Activated CD4-positive, alpha-beta T cell treated with anti-CD3 and anti-CD28 coated beads, Interleukin-2, amount 50 U/mL, for 4 hours (primary cell): ENCODE results near the gene KMT2B.
"Not testable (repeated sequence)": the region's sequence is repeated elsewhere in the genome, so short reads cannot be mapped to it uniquely, and the experiment has no call there.

Source experiments
- DNase-seq, 2 experiments: peaks; one replicate each; pipeline ENCODE4 v3.0.0-alpha.2; 2020

Gene KMT2B

GRCh38 chr19:35717665-35718344, at the start of gene KMT2B:
Gene KMT2B (plus strand): TSS chr19:35718003. CDS start chr19:35718019, 16 bp downstream.
- DNase-seq, result peak in 1 of 2 experiments; percentile 48

- no peak for DNase-seq
These were observed 48.2 kb upstream of the KMT2B start for GRCh38 chr19:35669566-35669965.

GRCh38 chr19:35669974-35670373, 47.8 kb upstream of the KMT2B start:
- DNase-seq, result no peak

DNA sequence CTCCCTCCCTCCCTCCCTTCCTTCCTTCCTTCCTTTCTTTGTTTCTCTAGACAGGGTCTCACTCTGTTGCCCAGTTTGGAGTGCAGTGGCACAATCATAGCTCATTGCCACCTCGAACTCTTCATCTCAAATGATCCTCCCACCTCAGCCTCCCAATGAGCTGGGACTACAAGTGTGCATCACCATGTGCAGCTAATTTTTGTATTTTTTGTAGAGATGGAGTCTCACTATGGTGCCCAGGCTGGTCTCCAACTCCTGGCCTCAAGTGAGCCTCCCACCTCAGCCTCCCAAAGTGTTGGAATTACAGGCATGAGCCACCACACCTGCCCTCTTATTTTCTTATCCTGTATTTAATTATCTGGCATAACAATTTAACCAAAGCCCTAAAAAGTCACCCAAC, 47.1 kb upstream of the KMT2B start:
- no peak for DNase-seq

- DNase-seq, result no peak
These were observed 46.0 kb upstream of the KMT2B start for GRCh38 chr19:35671818-35672217.

DNA sequence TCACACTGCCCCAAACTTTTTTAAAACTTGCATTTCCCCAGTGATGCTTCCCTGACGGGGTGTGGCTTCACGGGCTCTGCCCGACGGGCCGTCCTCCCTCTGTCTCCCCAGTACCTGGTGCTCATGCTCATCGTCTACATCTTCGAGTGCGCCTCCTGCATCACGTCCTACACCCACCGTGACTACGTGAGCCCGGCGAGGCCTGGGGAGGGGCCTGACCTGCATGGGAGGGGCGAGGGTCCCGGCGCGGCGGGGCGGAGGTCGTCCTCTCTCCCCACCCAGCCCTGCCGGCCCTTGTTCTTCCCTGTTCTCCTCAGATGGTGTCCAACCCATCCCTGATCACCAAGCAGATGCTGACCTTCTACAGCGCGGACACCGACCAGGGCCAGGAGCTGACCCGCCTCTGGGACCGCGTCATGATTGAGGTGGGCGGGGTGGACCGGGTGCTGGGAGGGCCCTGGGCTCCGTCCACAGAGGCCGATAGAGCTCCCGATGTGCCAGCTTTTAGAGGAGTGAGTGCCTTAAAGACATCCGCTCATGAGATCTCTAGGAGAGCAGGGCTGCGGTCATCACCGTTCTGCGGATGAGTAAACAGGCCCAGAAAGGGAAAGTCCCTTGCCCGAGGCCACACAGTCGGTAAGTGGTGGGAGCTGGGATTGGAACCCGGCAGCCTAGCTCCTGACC, 44.5 kb upstream of the KMT2B start:
- DNase-seq, result peak; percentile 22 to 30

GRCh38 chr19:35675589-35676140, 42.1 kb upstream of the KMT2B start:
- no peak for DNase-seq

DNA sequence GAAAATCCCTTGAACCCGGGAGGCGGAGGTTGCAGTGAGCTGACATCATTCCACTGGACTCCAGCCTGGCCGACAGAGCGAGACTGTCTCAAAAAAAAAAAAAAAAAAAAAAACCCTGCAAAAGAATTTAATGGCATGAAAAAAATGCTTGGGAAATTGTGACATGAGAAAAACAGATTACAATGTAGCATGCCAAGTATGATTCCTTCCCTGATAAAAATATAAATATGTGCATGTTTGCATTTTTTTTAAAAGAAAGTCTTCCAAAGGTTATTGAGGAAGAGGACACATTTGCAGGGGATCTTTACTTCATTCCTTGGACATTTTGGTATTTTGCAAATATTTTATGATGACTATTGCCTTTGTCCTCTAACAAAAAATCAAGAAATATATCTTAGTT, 28.0 kb upstream of the KMT2B start:
- DNase-seq, result no peak

DNA sequence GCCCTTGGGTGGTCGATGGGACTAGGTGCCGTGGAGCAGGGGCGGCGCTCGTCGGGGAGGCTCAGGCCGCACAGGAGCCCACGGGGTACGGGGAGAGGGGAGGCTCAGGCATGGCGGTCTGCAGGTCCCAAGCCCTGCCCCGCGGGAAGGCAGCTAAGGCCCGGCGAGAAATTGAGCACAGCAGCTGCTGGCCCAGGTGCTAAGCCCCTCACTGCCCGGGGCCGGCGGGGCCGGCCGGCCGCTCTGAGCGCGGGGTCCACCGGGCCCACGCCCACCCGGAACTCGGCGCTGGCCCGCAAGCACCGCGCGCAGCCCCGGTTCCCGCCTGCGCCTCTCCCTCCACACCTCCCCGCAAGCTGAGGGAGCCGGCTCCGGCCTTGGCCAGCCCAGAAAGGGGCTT, 26.7 kb upstream of the KMT2B start:
- not testable (repeated sequence) for DNase-seq

DNA sequence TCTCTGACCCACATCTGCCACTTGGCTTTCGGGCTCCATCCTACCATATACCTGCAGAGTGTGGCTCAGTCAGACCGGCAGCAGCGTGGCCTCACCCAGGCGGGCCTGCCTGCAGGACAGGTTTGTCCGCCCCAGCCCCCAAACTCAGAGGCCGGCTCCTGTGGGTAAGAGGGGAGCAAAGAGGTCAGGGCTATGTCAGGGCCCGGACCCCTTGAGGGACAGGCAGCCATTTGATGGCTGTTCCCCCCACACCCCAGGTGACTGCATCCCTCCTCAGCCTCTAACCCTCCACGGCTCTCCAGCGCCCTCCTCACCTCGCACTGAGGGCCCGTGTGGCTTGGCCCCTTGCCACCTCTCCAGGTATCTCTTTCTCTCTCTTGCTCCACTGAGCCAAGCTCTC, 25.8 kb upstream of the KMT2B start:
- DNase-seq, result no peak

DNA sequence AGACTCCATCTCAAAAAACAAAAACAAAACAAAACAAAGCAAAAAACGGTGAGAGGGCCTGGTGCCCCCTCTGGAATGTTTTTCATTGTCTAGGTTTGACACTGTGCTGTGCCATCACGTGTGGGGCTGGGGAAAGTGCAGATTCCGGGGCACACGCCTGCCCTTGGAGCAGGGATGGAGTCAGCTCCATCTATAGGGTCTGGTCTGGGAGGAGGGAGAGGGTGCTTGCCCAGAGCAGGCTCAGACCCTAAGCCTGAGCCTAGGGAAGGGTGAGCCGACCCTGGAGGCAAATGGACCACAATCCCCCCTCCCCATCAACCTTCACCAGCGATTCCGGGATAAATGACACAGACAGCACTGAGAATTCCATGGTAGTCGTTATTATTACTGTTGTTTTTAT, 24.4 kb upstream of the KMT2B start:
- no peak for DNase-seq

- peak; percentile 89 to 91 for DNase-seq
These were observed 23.8 kb upstream of the KMT2B start for GRCh38 chr19:35693835-35694599.

GRCh38 chr19:35695895-35696422, 21.8 kb upstream of the KMT2B start:
- DNase-seq, result no peak

GRCh38 chr19:35696835-35697234, 21.0 kb upstream of the KMT2B start:
- DNase-seq, result no peak

DNA sequence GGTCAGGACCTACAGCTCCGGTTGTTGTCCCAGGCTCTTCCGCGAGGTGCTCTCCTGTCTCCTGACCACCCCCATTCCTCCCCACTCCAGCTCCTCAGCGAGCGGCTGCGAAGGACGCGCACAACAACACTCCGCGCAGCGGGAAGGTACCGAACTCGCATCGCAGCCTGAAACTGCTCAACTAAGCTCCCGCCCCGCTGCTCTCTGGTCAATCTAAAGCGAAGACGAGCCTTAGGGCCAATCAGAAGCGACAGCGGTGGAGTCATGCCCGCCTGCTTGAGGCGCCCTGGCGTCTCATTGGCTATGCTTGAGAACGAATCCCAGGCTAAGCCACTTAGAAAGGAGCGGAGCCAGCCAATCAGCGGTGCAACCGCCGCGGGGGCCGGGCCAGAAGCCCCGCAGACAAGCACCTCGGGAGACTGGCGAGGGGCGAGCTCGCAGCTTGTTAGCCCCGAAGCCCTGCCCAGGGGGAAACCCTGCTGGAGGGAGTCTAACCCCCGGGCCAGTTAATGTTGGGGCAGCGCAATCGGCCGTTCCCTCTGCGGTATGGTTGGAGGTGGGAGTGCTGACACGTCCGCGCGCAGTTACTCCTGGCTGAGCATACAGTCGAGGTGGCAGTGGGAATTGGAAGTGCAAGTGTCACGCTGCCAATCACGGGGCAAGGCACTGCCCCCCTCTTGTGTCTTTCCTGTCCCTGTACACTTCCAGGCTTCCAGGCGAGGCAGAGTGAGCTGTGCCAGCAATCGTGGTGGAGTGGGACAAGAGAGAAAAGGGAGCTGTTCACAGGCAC, 15.4 kb upstream of the KMT2B start:
- peak; percentile 89 to 91 for DNase-seq

GRCh38 chr19:35703343-35703742, 14.5 kb upstream of the KMT2B start:
- DNase-seq, result no peak

GRCh38 chr19:35704218-35704617, 13.6 kb upstream of the KMT2B start, which contains the start of gene ZBTB32:
Gene ZBTB32 (plus strand): TSS chr19:35704558. CDS start chr19:35714627, 10,069 bp downstream.
- no peak for DNase-seq

DNA sequence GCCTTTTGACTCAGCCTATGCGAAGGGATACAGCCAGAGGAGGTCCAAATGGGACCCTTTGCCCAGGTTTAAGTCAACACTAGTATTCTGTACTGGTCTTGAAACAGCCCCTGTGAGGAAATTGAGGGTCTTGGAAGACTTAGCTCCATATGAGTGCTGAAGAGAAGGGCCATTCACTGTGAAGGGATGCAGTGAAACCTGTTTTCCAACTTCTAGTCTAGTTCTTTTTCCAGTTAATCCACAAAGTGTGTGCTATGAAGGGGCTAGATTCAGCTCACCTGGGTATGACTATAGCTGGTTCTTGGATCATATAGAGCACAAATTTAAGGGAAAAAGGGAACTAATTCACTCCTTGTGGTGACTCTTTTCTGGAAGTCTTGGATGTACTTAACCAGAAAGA, 9.4 kb upstream of the KMT2B start:
- no peak for DNase-seq

DNA sequence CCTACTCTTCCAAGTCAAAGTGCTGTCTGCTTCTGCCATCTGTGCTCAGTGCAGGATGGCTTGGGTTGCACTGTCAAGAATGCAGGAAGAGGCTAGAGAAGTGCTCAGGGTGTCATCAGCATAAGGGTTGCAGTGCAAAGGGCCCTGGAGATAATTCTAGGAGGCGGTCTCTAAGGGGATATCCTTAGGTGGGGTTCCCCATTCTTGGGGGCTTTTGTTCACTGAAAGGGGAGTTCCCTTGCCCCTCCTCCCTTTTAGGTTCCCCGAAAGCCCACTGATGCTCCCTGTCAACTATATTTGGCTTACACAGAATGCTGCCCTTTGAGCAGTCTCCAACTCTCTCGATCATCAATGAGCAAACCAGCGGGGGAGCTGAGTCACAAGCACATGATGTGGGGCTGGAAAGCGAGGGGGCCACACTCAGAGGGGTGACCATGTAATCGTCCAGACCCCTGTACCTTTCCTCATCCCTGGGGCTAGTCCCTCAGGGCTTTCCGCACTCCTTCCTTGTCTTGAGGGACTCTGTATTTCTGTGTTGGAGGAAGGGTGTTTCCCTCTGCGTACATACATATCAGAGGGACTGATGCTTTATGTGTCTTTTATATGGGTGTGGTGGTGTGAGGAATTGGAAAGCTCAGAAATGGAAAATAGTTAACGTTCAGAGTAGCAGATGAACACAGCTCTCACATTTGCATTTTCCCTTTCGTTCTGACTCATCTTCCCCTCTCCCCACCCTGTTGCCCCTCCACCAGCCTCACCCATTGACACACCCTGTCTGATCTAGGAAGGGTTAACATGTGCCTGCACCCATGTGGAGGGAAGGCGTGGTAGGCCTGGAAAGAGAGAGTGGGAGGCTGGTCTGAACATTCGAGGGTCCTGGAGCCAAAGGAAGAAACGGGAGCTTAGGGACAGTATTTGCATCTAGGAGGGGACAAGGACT, 6.7 kb upstream of the KMT2B start:
- DNase-seq, result peak; percentile 26 to 44

DNA sequence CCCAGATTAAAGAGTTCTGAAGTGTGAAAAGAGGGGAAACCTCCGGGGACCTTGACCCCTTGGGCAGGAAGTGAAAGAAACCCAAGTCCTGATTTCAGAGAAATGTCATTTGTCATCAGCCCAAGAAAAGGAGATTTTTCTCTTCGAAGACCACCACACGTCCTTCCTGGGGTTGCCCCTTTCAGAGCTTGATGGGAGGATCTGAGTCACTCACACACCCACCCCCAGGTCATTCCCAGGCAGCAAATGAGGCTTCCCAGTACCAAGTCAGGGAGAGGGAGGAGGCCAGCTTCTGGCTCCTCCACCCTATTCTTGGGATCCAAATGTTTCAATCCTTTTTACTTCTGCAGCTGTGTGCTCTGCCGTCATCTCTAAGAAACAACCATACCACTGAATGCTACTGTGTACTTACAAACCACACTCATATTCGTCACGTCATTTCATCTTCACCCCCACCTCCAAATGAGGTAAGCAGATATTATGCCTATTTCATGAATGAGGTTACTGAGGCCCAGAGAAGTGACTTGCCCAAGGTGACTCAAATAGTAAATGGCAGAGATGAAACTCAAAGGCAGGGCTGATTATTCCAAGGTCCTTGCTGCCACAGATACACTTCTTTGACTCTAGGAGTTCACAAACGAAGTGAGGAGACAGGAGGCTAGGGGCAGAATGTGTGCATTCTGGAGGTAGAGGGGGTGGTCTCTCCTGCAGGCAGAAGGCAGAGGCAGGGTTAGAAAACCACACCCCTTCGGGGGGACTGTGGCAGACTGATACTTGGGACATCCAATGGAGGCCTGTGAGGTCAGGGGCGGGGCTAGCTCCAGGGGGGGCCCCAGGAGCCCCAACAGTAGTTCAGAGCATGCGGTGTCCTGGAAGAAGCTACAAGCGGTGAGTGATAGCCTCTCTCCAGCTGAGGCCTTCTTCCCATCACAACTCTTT, 5.0 kb upstream of the KMT2B start:
- peak in 1 of 2 experiments; percentile 28 for DNase-seq
